HL-60/S4 (cell line): ENCODE measurements around the gene SLC6A20.

Experiments
- in situ Hi-C: fragments of 300-500 bp; cut with MboI; formaldehyde crosslinking; loops from 2 replicates; pipeline ENCODE4 v1.14.3; 2022; ENCODE audit warnings: low sequenced_read_pairs

Gene SLC6A20

GRCh38 chr3:45779746-45780735, 16.3 kb downstream of the SLC6A20 start:
- in situ Hi-C loops: no loop called here

GRCh38 chr3:45778761-45779201, 17.6 kb downstream of the SLC6A20 start:
- in situ Hi-C loops: no loop called here

GRCh38 chr3:45777746-45778386, 18.5 kb downstream of the SLC6A20 start:
- in situ Hi-C loops: no loop called here

GRCh38 chr3:45777111-45777745, 19.1 kb downstream of the SLC6A20 start:
- in situ Hi-C loops: no loop called here

GRCh38 chr3:45776611-45777010, 19.7 kb downstream of the SLC6A20 start:
- in situ Hi-C loops: no loop called here

- in situ Hi-C loops: no loop called here
Measured at GRCh38 chr3:45776301-45776595, 20.1 kb downstream of the SLC6A20 start.

GRCh38 chr3:45775571-45776300, 20.6 kb downstream of the SLC6A20 start:
- in situ Hi-C loops: no loop called here

- in situ Hi-C loops: no loop called here
Measured at GRCh38 chr3:45774581-45775521, 21.5 kb downstream of the SLC6A20 start.

GRCh38 chr3:45773714-45774449, 22.5 kb downstream of the SLC6A20 start:
- in situ Hi-C loops: no loop called here

- in situ Hi-C loops: no loop called here
Measured at GRCh38 chr3:45773072-45773471, 23.3 kb downstream of the SLC6A20 start.

- in situ Hi-C loops: no loop called here
Measured at GRCh38 chr3:45772341-45773035, 23.8 kb downstream of the SLC6A20 start.

GRCh38 chr3:45771831-45772230, 24.5 kb downstream of the SLC6A20 start:
- in situ Hi-C loops: no loop called here

- in situ Hi-C loops: no loop called here
Measured at GRCh38 chr3:45771166-45771775, 25.1 kb downstream of the SLC6A20 start.

GRCh38 chr3:45765958-45766357, 30.4 kb downstream of the SLC6A20 start:
- in situ Hi-C loops: no loop called here

GRCh38 chr3:45765266-45765851, 31.0 kb downstream of the SLC6A20 start:
- in situ Hi-C loops: no loop called here

- in situ Hi-C loops: no loop called here
Measured at GRCh38 chr3:45763303-45763675, 33.0 kb downstream of the SLC6A20 start.

- in situ Hi-C loops: no loop called here
Measured at GRCh38 chr3:45762647-45763302, 33.6 kb downstream of the SLC6A20 start.
